ENCODE measurements around the gene MIER1.
"Not testable (repeated sequence)": the region's sequence is repeated elsewhere in the genome, so short reads cannot be mapped to it uniquely, and the experiment has no call there.

Gene MIER1

GRCh38 chr1:66924756-66925557 lies at the start of gene MIER1, which contains the start of gene DNAI4:
TSS of gene MIER1 (plus strand) at chr1:66924990. CDS start at chr1:66925029, 39 bp downstream.
TSS of gene DNAI4 (minus strand) at chr1:66924856. CDS start at chr1:66924831, 25 bp downstream.
- peak within 1 kb of the TSS; percentile 96 for H3K4me3 Mint-ChIP-seq
- peaks cover 54% of the 10 kb centered on the region for H3K4me1 Mint-ChIP-seq (ENCODE audit: low read depth)

GRCh38 chr1:66876664-66877063 lies 48.1 kb upstream of the MIER1 start:
- Mint-ChIP-seq H3K36me3 (ENCODE audit: low read depth) (no peaks in the 10 kb centered on the region), H3K4me3 (no peak overlapping the region), H3K9me3 (peaks cover 17% of the 10 kb centered on the region), H3K27ac (no peak overlapping the region), H3K27me3 (no peaks in the 10 kb centered on the region), H3K4me1 (ENCODE audit: low read depth) (no peaks in the 10 kb centered on the region)
- DNase-seq, result no peak

More at GRCh38 chr1:66924756-66925557, at the start of gene MIER1, which contains the start of gene DNAI4:
- DNase-seq, result peak; percentile 96
- Mint-ChIP-seq H3K9me3 (no peaks in the 10 kb centered on the region), H3K27me3 (no peaks in the 10 kb centered on the region), H3K36me3 (ENCODE audit: low read depth) (peaks cover 50% of the 10 kb centered on the region), H3K27ac (peak within 1 kb of the TSS; percentile 99)

GRCh38 chr1:66889030-66889429 lies 35.8 kb upstream of the MIER1 start:
- Mint-ChIP-seq H3K4me3 (no peak overlapping the region), H3K27me3 (no peaks in the 10 kb centered on the region), H3K9me3 (no peaks in the 10 kb centered on the region), H3K27ac (no peak overlapping the region), H3K4me1 (ENCODE audit: low read depth) (no peaks in the 10 kb centered on the region), H3K36me3 (ENCODE audit: low read depth) (no peaks in the 10 kb centered on the region)
- no peak for DNase-seq

- Mint-ChIP-seq H3K9me3 (no peaks in the 10 kb centered on the region), H3K4me1 (ENCODE audit: low read depth) (no peaks in the 10 kb centered on the region), H3K27ac (no peak overlapping the region), H3K4me3 (no peak overlapping the region), H3K36me3 (ENCODE audit: low read depth) (no peaks in the 10 kb centered on the region), H3K27me3 (no peaks in the 10 kb centered on the region)
- no peak for DNase-seq
These were observed 34.2 kb upstream of the MIER1 start for GRCh38 chr1:66890621-66891020.

- no peaks in the 10 kb centered on the region for H3K27me3 Mint-ChIP-seq
- H3K36me3 Mint-ChIP-seq (ENCODE audit: low read depth), result no peaks in the 10 kb centered on the region
- no peaks in the 10 kb centered on the region for H3K9me3 Mint-ChIP-seq
- no peak overlapping the region for H3K4me3 Mint-ChIP-seq
- no peak overlapping the region for H3K27ac Mint-ChIP-seq
- DNase-seq, result no peak
- no peaks in the 10 kb centered on the region for H3K4me1 Mint-ChIP-seq (ENCODE audit: low read depth)
These were observed 31.1 kb upstream of the MIER1 start for GRCh38 chr1:66893712-66894111.

GRCh38 chr1:66915203-66915602 lies 9.6 kb upstream of the MIER1 start:
- not testable (repeated sequence) for H3K9me3 Mint-ChIP-seq; H3K4me1 Mint-ChIP-seq (ENCODE audit: low read depth); H3K27me3 Mint-ChIP-seq; H3K27ac Mint-ChIP-seq; DNase-seq; H3K4me3 Mint-ChIP-seq
- H3K36me3 Mint-ChIP-seq (ENCODE audit: low read depth), result peaks cover 20% of the 10 kb centered on the region

GRCh38 chr1:66916320-66916719 lies 8.5 kb upstream of the MIER1 start:
- DNase-seq, result no peak
- Mint-ChIP-seq H3K4me1 (ENCODE audit: low read depth) (peaks cover 5% of the 10 kb centered on the region), H3K36me3 (ENCODE audit: low read depth) (peaks cover 23% of the 10 kb centered on the region), H3K27ac (no peak overlapping the region), H3K27me3 (no peaks in the 10 kb centered on the region), H3K4me3 (no peak overlapping the region), H3K9me3 (peaks cover 4% of the 10 kb centered on the region)

GRCh38 chr1:66917476-66917875 lies 7.3 kb upstream of the MIER1 start:
- H3K4me3 Mint-ChIP-seq, result no peak overlapping the region
- peaks cover 23% of the 10 kb centered on the region for H3K36me3 Mint-ChIP-seq (ENCODE audit: low read depth)

GRCh38 chr1:66919063-66919462 lies 5.7 kb upstream of the MIER1 start:
- no peaks in the 10 kb centered on the region for H3K27me3 Mint-ChIP-seq
- H3K4me1 Mint-ChIP-seq (ENCODE audit: low read depth), result peaks cover 22% of the 10 kb centered on the region
- peaks cover 26% of the 10 kb centered on the region for H3K36me3 Mint-ChIP-seq (ENCODE audit: low read depth)
- H3K9me3 Mint-ChIP-seq, result peaks cover 4% of the 10 kb centered on the region
- no peak overlapping the region for H3K4me3 Mint-ChIP-seq
- DNase-seq, result no peak
- no peak overlapping the region for H3K27ac Mint-ChIP-seq

More at GRCh38 chr1:66917476-66917875, 7.3 kb upstream of the MIER1 start:
- DNase-seq, result no peak
- H3K27me3 Mint-ChIP-seq, result no peaks in the 10 kb centered on the region
- peaks cover 4% of the 10 kb centered on the region for H3K9me3 Mint-ChIP-seq
- peaks cover 9% of the 10 kb centered on the region for H3K4me1 Mint-ChIP-seq (ENCODE audit: low read depth)
- H3K27ac Mint-ChIP-seq, result no peak overlapping the region

GRCh38 chr1:66919828-66920227 lies 5.0 kb upstream of the MIER1 start:
- H3K27me3 Mint-ChIP-seq, result no peaks in the 10 kb centered on the region

GRCh38 chr1:66920543-66920942 lies 4.2 kb upstream of the MIER1 start:
- H3K4me1 Mint-ChIP-seq (ENCODE audit: low read depth), result peaks cover 22% of the 10 kb centered on the region
- H3K4me3 Mint-ChIP-seq, result no peak overlapping the region
- DNase-seq, result no peak
- no peak overlapping the region for H3K27ac Mint-ChIP-seq
- H3K36me3 Mint-ChIP-seq (ENCODE audit: low read depth), result peaks cover 39% of the 10 kb centered on the region
- H3K9me3 Mint-ChIP-seq, result peaks cover 4% of the 10 kb centered on the region
- H3K27me3 Mint-ChIP-seq, result no peaks in the 10 kb centered on the region

More at GRCh38 chr1:66919828-66920227, 5.0 kb upstream of the MIER1 start:
- DNase-seq, result no peak
- H3K27ac Mint-ChIP-seq, result no peak overlapping the region
- H3K9me3 Mint-ChIP-seq, result peaks cover 4% of the 10 kb centered on the region
- H3K4me1 Mint-ChIP-seq (ENCODE audit: low read depth), result peaks cover 22% of the 10 kb centered on the region
- peaks cover 32% of the 10 kb centered on the region for H3K36me3 Mint-ChIP-seq (ENCODE audit: low read depth)
- no peak overlapping the region for H3K4me3 Mint-ChIP-seq

GRCh38 chr1:66925558-66925910 lies 744 bp downstream of the MIER1 start:
- no peak for DNase-seq
- peaks cover 47% of the 10 kb centered on the region for H3K36me3 Mint-ChIP-seq (ENCODE audit: low read depth)
- H3K4me3 Mint-ChIP-seq, result peak overlapping the region; percentile 96
- no peaks in the 10 kb centered on the region for H3K9me3 Mint-ChIP-seq
- peak overlapping the region; percentile 99 for H3K27ac Mint-ChIP-seq
- H3K27me3 Mint-ChIP-seq, result no peaks in the 10 kb centered on the region
- peaks cover 54% of the 10 kb centered on the region for H3K4me1 Mint-ChIP-seq (ENCODE audit: low read depth)

GRCh38 chr1:66925944-66926343 lies 1.2 kb downstream of the MIER1 start:
- no peaks in the 10 kb centered on the region for H3K9me3 Mint-ChIP-seq
- H3K36me3 Mint-ChIP-seq (ENCODE audit: low read depth), result peaks cover 51% of the 10 kb centered on the region
- no peaks in the 10 kb centered on the region for H3K27me3 Mint-ChIP-seq
- DNase-seq, result no peak
- peak overlapping the region; percentile 96 for H3K4me3 Mint-ChIP-seq
- peaks cover 51% of the 10 kb centered on the region for H3K4me1 Mint-ChIP-seq (ENCODE audit: low read depth)
- peak overlapping the region; percentile 99 for H3K27ac Mint-ChIP-seq

- Mint-ChIP-seq H3K36me3 (ENCODE audit: low read depth) (peaks cover 62% of the 10 kb centered on the region), H3K27me3 (no peaks in the 10 kb centered on the region), H3K27ac (no peak overlapping the region), H3K4me1 (ENCODE audit: low read depth) (peaks cover 51% of the 10 kb centered on the region), H3K4me3 (no peak overlapping the region), H3K9me3 (no peaks in the 10 kb centered on the region)
- DNase-seq, result no peak
These were observed 2.7 kb downstream of the MIER1 start for GRCh38 chr1:66927528-66927927.

- peak overlapping the region; percentile 86 for H3K4me3 Mint-ChIP-seq
- H3K27ac Mint-ChIP-seq, result peak overlapping the region; percentile 95
- no peak for DNase-seq
- peaks cover 67% of the 10 kb centered on the region for H3K36me3 Mint-ChIP-seq (ENCODE audit: low read depth)
- no peaks in the 10 kb centered on the region for H3K27me3 Mint-ChIP-seq
- H3K9me3 Mint-ChIP-seq, result no peaks in the 10 kb centered on the region
- H3K4me1 Mint-ChIP-seq (ENCODE audit: low read depth), result peaks cover 53% of the 10 kb centered on the region
These were observed 4.4 kb downstream of the MIER1 start for GRCh38 chr1:66929146-66929688.

Measured in activated T-cell treated with anti-CD3 and anti-CD28 coated beads, Interleukin-2, amount 50 U/mL, for 24 hours (primary cell).